ENCODE measurements around the gene XKR7. TPM values are rescaled to one million over a fixed set of nuclear protein-coding genes. Genes with fewer than 3 reads are reported as not detected.
A peak's percentile ranks its signal among the peaks of the same experiment; 100 is the strongest.

The XKR7 gene
- total RNA-seq, 1 donor from 2014 or later = not detected

DNA sequence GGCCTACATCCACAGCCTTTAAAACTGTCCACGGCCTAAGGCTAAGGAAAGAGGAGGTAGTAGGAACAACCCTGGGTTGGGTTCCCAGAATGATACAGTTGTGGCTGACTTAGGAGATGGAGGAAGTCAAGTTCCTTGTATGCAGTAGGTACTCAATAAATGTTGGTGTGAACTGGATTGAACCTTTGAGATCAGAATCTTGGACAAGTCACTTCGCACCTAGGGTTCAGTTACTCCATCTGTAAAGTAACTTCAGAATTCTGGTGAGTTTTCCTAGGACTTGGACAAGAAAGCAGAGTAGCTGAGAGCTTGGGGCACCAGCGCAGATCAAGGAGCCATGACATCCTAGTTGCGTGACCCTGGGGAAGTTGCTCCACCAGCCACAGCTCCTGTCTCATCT, 9.1 kb downstream of the XKR7 start:
- no peak for DNase-seq (ENCODE audit: low read depth in 2 of 2)

GRCh38 chr20:31979713-31980426, 11.9 kb downstream of the XKR7 start:
- DNase-seq (ENCODE audit: low read depth in 2 of 2) = no peak

GRCh38 chr20:31981784-31982183, 13.8 kb downstream of the XKR7 start:
- no peak for DNase-seq (ENCODE audit: low read depth in 2 of 2)

DNA sequence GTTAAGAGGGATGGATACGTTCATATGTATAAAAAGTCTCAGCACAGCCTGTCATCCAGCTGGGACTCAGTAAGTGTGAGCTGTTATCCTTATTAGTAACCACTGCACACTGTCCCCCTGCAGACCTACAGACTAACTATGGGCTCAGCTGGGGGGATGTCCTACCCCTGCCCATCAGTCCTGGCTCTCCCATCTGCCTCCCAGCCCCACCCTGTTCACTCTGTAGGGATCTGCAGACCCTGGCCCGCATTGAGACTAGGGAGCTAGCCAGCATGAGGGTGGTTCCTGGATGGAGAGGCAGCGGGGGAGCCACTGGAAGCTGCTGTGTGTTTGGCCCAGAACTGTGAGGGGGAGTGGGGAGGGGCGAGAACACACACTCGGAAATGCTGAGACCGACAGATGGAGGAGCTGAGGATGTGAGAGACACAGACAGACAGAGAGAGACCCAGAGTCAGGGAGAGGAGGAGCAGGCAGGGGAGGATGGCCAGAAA, 17.1 kb downstream of the XKR7 start:
- DNase-seq (ENCODE audit: low read depth in 2 of 2) = no peak

DNA sequence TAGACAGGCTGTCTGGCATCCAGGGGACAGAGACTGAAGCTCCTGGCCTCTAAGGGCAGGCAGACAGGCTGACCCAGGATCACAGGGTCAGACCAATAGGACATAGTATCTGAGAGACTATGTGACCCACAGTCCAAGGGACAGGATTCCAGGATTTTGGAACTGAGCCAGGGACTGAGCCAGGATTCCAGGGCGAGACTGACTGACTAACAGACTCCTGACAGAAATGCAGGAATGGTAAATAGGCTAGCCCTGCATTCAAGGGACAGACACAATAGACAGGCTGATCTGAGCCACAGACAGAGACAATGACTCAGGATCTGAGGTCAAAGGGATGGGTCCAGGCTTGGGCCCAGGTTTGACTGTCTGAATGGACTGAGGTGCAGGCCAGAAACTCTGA, 19.8 kb downstream of the XKR7 start:
- peak; percentile 54 to 77 for DNase-seq (ENCODE audit: low read depth in 2 of 2)

DNA sequence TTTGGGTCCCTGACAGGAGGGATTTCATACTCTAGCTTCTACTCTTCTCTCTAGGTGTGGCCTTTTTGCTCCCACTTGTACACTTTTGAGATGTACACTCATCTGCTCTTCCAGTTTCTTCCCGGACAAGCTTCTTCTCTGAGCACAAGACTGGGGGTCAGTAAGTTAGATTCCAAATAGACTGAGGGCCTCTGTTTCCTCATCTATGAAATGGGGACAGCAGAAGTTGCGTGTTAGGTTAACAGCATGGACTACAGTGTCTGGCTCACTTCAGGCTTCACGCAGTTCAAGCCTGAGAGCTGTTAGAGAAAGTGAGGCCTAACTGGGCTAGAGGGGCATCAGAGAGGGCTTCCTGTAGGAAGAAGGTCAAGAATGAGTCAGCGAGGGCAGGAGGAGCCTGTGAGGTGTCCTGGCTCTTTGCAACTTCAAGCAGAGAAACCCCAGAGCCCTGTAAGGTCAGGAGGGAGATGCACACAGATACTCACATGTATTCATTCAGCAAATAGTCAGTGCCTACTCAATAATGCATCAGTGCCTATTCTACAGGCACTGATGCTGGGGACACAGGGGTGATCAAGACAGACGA, 20.6 kb downstream of the XKR7 start:
- DNase-seq (ENCODE audit: low read depth in 2 of 2) = peak in 1 of 2 donors; percentile 22

DNA sequence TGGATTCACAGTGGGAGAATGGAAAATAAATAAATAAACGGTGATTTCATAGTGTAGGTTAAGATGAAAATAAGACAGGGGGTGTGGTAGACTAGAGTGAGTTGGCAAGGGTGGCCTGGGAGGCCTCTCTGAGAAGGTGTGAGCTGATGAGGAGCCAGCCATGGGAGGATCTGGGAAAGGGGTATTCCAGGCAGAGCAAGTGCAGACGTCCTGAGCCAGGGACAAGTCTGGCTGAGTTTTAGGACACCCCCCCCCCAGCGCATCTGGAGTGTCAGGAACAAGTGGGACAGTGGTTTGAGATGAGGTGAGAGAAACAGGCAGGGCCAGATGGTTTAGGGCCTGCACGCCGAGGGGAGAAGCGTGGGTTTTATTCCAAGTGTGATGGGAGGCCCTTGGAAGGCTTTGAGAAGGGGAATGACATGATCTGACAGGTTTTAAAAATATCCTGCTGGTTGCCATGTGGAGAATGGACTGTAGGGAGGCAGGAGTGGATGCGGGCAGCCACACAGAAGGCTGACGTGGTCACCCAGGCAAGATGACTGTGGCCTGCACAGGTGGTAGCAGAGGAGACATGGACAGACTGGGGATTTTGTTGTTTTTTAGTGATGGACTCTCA, 21.2 kb downstream of the XKR7 start:
- no peak for DNase-seq (ENCODE audit: low read depth in 2 of 2)

- no peak for DNase-seq (ENCODE audit: low read depth in 2 of 2)
Observed at GRCh38 chr20:31990641-31991338, 22.8 kb downstream of the XKR7 start.

DNA sequence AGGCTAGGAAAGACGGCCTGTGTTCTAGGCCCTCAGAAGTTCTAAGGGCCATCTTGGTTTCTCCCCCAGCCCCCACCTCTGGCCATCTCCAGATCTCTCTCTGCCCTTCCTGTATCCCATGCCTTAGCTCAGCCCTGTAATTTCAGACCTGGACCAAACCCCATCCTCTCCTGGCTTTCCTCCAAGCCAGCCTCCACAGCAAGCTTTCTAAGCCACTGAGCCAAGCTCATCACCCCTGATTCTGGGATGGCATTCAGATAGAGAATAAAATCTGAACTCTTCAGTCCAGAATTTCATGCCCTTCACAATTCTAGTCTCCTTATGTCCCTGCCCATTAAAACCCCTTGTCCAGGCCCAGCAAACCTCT, 23.4 kb downstream of the XKR7 start:
- DNase-seq (ENCODE audit: low read depth in 2 of 2) = no peak

DNA sequence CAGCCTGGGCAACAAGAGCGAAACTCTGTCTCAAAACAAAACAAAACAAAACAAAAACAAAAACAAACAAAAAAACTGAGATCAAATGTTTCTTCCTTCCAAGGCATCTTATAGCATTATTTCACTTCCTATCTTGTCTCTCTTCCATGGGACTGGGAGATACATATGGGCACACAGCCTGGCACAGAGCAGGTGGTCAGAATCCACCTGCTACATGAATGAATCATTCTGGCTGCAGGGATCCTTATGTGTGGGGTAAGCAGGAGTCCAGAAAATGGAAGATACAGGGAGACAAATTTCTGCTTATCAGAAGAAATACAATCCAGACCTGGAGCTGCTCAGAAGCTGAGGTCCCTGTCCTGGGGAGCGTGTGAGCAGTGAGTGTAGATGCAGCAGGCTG, 24.1 kb downstream of the XKR7 start:
- DNase-seq (ENCODE audit: low read depth in 2 of 2) = no peak

GRCh38 chr20:31996996-31997395, 29.0 kb downstream of the XKR7 start:
- DNase-seq (ENCODE audit: low read depth in 2 of 2) = no peak

DNA sequence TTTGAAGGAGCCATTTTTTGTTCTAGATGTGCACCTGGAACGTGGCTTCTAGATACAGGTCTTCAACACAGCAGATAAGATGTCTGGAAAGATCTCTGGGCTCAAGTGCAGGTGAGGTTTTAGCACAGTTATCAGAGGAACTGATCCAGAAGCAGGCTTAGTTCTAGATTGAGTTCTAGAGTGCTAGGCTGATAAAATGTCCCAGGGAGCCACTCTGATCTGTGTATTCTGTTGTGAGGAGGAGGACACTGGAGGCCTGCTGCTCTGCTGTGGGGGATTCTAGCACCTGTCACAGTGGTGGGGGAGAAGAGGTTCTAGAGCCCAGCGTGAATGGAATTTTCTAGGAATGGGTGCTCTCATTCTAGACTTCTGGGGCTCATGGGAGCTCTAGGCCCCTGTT, 30.3 kb downstream of the XKR7 start:
- no peak for DNase-seq (ENCODE audit: low read depth in 2 of 2)

GRCh38 chr20:32003325-32003724, 35.4 kb downstream of the XKR7 start:
- DNase-seq (ENCODE audit: low read depth in 2 of 2) = peak in 1 of 2 donors; percentile 13

GRCh38 chr20:32004963-32005362, 37.0 kb downstream of the XKR7 start:
- DNase-seq (ENCODE audit: low read depth in 2 of 2) = no peak

DNA sequence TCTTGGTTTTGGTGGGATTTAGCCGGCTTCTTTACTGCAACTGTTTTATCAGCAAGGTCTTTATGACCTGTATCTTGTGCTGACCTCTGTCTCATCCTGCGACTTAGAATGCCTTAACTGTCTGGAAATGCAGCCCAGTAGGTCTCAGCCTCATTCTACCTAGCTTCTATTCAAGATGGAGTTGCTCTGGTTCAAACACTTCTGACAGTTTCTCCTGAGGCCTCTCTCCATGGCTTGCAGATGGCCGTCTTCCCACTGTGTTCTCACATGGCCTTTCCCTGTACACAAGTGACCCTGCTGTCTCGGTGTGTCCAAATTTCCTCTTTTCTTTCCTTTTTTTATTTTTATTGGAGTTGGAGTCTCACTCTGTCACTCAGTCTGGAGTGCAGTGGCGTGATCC, 38.1 kb downstream of the XKR7 start:
- DNase-seq (ENCODE audit: low read depth in 2 of 2) = no peak

- DNase-seq (ENCODE audit: low read depth in 2 of 2) = peak in 1 of 2 donors; percentile 25
Observed at GRCh38 chr20:32006841-32007786, 39.2 kb downstream of the XKR7 start.

DNA sequence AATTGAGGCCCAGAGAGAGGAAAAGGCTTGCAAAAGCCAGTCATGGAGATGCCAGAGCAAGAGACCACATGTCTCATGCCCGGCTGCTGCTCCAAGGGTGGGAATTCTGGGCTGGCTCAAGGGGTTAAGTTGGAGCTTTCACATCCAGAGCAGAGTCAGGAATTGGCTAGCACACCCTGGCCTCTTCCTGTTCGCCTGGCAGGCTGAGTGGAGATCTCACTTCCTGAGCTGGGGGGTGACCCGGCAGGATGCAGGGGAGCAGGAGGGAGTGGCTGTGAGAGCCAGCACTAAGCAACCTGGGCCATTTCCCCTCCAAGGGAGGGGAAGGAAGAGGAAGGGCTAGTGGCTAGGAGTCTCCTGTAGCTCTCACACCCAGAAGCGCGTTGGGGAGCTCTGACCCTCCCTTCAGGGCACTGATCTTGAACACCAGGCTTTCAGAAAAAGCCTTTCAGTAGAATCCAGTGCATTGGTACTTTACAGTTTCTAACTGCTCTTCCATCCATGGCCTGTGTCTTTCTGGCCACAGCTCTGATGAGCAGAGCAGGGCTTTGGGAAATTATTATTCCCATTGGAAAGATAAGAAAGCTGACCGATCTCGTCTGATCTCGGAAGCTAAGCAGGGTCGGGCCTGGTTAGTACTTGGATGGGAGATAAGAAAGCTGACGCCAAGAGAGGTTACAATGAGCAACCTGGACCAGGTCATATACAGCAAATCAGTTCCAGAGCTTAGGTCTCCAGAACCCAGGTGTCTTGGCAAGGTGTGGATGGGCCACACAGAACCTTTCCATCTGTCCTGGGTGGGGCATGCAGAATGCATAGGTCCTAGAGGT, 40.1 kb downstream of the XKR7 start:
- peak; percentile 86 to 91 for DNase-seq (ENCODE audit: low read depth in 2 of 2)

- DNase-seq (ENCODE audit: low read depth in 2 of 2) = no peak
Observed at GRCh38 chr20:32009564-32009963, 41.6 kb downstream of the XKR7 start.

GRCh38 chr20:32010101-32010500, 42.1 kb downstream of the XKR7 start, which contains the start of gene CCM2L:
CCM2L (plus strand) TSS chr20:32010438; CDS start chr20:32010455, 17 bp downstream.
- peak; percentile 26 to 66 for DNase-seq (ENCODE audit: low read depth in 2 of 2)

DNA sequence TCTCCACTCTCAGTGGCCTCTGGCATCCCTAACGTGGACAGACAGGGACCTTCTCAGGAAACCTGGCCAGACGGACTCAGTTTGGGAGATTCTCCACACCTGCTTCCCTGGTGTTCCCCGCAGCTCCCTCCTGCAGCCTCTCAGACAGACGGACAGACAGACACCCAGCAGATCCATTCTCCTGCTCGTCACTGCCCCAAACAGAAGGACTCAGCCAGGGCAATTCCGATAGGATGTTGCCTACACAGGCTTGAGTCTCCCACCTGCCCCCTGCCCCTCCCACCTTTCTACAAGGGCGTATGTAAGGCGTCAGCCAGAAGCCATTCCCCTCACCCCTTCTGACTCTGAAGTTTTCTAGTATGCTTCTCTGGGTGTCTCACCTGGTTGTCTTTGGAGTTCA, 42.7 kb downstream of the XKR7 start:
- peak in 1 of 2 donors; percentile 19 for DNase-seq (ENCODE audit: low read depth in 2 of 2)

All from lung microvascular endothelial cell (primary cell).